Measurements from ENCODE around the gene TTYH1.

DNA sequence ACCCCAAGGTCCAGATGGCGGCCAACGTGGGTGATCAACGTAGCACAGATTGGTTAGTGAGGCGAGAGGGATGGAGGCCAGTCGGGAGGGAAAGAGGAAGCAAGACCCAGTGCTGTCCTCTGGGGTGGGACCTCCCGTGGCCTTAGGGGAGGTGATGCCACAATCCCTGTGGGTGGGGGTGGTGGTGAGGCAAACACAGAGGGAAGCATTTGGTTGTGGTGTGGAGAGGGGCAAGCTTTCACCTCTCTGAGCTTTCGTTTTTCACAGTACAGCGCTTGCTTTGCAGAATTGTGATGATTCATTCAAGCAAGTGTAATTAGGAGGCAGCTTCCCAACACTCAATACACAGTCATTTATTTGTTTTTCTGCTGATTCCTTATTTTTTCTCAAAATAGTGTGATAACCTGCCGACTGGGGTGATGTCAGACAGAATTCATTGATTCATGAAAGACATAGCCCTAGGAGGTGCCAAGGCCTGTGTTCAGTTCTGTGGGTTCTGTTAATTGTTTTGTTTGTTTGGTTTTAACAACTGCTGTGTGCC lies 36.1 kb downstream of the TTYH1 start:
- TF ChIP-seq CTCF (IDR thresholded peaks at IDR 0.05; ENCODE audit: extremely low read depth in 1 of 2, insufficient read depth in 1 of 2, low read depth in 1 of 2, low read length in 2 of 2) = no peak
- no peak for TF ChIP-seq POLR2AphosphoS5 (IDR thresholded peaks at IDR 0.05; ENCODE audit: insufficient read depth, low read depth, low read length)
- no peak for TF ChIP-seq MAX (IDR thresholded peaks at IDR 0.05; ENCODE audit: insufficient read depth, insufficient read length)
- TF ChIP-seq FOS (IDR thresholded peaks at IDR 0.05; ENCODE audit: borderline replicate concordance, insufficient read depth, low read length) = no peak
- no peak for TF ChIP-seq POLR2A (IDR thresholded peaks at IDR 0.05; ENCODE audit: low read depth, low read length)
